ENCODE data around the gene NTMT1.
A peak's percentile ranks its signal among the peaks of the same experiment; 100 is the strongest.

Gene NTMT1

DNA sequence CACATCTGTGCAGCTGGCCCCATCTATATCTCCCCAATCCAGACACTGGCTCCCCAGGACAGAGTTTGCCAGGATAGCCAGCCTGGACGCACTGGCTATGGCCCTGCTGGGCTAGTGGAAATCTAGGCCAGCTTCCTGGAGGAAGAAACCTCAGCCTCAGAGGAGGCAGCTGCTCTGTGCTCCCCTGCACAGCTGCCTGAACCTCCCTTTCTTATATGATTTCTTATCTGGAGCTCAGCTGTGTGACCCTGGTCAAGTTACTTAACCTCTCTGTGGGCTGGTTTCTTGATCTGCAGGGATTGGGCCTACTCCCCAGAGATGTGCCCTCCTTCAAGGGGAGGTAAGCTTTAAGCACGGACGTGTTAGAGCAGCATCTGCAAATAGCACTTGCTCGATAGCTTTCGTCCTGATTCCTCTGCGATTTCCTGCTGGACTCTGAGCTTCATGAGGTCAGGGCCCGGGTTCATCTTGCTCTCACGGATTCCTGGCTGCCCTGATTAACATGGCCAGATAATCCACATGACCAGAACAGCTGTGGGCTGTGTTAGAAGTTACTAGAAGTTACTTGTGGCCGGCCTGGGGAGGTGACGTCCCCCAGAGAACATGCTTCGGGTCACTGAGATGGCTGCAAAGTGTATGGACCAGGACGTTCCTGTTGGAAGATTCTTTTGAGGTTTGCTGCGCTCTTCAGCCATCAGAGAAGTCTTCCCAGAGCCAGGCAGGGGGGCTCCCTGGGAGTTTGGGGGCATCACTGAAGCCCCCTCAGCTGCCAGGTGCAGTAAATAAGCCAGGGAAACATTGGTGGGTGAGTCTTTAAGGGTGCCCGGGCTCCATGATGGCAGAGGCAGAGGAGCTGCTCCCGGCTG is 19.6 kb upstream of the NTMT1 start:
- Histone ChIP-seq H3K79me2 (ENCODE audit: insufficient read depth, low read depth) (no peaks in the 10 kb centered on the region), H3K4me2 (no peak overlapping the region), H3K36me3 (ENCODE audit: insufficient read depth) (no peaks in the 10 kb centered on the region), H3K9ac (no peak overlapping the region), H3K27ac (no peak overlapping the region), H2AFZ (ENCODE audit: low read depth) (no peak overlapping the region), H3K27me3 (ENCODE audit: insufficient read depth, low read depth) (no peaks in the 10 kb centered on the region), H4K20me1 (ENCODE audit: insufficient read depth) (no peaks in the 10 kb centered on the region), H3K4me1 (ENCODE audit: low read depth, poor library complexity, severe bottlenecking) (peaks cover 36% of the 10 kb centered on the region), H3K4me3 (IDR thresholded peaks at IDR 0.05; ENCODE audit: insufficient read depth, low read depth, low read length) (no peak overlapping the region)
- TF ChIP-seq, protein P1, sequence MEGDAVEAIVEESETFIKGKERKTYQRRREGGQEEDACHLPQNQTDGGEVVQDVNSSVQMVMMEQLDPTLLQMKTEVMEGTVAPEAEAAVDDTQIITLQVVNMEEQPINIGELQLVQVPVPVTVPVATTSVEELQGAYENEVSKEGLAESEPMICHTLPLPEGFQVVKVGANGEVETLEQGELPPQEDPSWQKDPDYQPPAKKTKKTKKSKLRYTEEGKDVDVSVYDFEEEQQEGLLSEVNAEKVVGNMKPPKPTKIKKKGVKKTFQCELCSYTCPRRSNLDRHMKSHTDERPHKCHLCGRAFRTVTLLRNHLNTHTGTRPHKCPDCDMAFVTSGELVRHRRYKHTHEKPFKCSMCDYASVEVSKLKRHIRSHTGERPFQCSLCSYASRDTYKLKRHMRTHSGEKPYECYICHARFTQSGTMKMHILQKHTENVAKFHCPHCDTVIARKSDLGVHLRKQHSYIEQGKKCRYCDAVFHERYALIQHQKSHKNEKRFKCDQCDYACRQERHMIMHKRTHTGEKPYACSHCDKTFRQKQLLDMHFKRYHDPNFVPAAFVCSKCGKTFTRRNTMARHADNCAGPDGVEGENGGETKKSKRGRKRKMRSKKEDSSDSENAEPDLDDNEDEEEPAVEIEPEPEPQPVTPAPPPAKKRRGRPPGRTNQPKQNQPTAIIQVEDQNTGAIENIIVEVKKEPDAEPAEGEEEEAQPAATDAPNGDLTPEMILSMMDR (conservative IDR thresholded peaks at IDR 0.05; ENCODE audit: low read depth, low read length) = no peak

DNA sequence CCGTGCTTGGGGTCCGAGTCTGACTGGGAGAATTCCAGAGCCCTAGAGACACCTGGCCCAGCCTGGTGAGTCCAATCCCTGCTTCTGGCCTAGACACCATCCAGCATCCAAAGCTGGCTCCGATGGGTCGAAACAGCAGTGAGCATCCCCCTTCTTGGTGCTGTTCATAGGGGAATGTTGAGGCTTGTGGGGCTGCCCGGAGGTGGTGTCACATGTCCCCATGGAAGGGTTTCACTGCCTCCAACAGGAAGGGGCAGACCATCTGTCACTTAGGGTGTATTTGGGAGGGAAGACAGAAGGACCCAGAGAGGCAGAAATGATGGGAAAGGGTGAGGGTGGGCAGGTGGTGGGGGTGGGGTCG is 19.0 kb upstream of the NTMT1 start:
- Histone ChIP-seq H3K4me3 (IDR thresholded peaks at IDR 0.05; ENCODE audit: insufficient read depth, low read depth, low read length) (no peak overlapping the region), H3K27ac (no peak overlapping the region), H3K4me1 (ENCODE audit: low read depth, poor library complexity, severe bottlenecking) (peaks cover 41% of the 10 kb centered on the region), H3K27me3 (ENCODE audit: insufficient read depth, low read depth) (no peaks in the 10 kb centered on the region), H3K4me2 (0 out of 2 replicates have a peak overlapping the region, but pooled peaks have one; percentile 21), H2AFZ (ENCODE audit: low read depth) (no peak overlapping the region), H3K79me2 (ENCODE audit: insufficient read depth, low read depth) (no peaks in the 10 kb centered on the region), H3K9ac (no peak overlapping the region), H3K36me3 (ENCODE audit: insufficient read depth) (no peaks in the 10 kb centered on the region), H4K20me1 (ENCODE audit: insufficient read depth) (no peaks in the 10 kb centered on the region)
- TF ChIP-seq, protein P1 (conservative IDR thresholded peaks at IDR 0.05; ENCODE audit: low read depth, low read length) = no peak

GRCh38 chr9:129608561-129609481 is 17.1 kb upstream of the NTMT1 start:
- no peaks in the 10 kb centered on the region for H3K36me3 ChIP-seq (ENCODE audit: insufficient read depth)
- H4K20me1 ChIP-seq (ENCODE audit: insufficient read depth) = no peaks in the 10 kb centered on the region
- peaks cover 37% of the 10 kb centered on the region for H3K4me1 ChIP-seq (ENCODE audit: low read depth, poor library complexity, severe bottlenecking)
- H2AFZ ChIP-seq (ENCODE audit: low read depth) = no peak overlapping the region
- no peaks in the 10 kb centered on the region for H3K27me3 ChIP-seq (ENCODE audit: insufficient read depth, low read depth)
- no peak overlapping the region for H3K4me3 ChIP-seq (IDR thresholded peaks at IDR 0.05; ENCODE audit: insufficient read depth, low read depth, low read length)
- H3K4me2 ChIP-seq = no peak overlapping the region
- no peak overlapping the region for H3K9ac ChIP-seq
- no peaks in the 10 kb centered on the region for H3K79me2 ChIP-seq (ENCODE audit: insufficient read depth, low read depth)
- TF ChIP-seq, protein P1 (conservative IDR thresholded peaks at IDR 0.05; ENCODE audit: low read depth, low read length) = no peak
- no peak overlapping the region for H3K27ac ChIP-seq

- Histone ChIP-seq H3K9ac (no peak overlapping the region; the same call in 1 of the 2 replicates), H3K79me2 (ENCODE audit: insufficient read depth, low read depth) (no peaks in the 10 kb centered on the region), H3K36me3 (ENCODE audit: insufficient read depth) (no peaks in the 10 kb centered on the region), H3K27ac (0 out of 2 replicates have a peak overlapping the region, but pooled peaks have one; percentile 8), H3K4me3 (IDR thresholded peaks at IDR 0.05; ENCODE audit: insufficient read depth, low read depth, low read length) (no peak overlapping the region), H2AFZ (ENCODE audit: low read depth) (peak overlapping the region; percentile 44; the same call in 1 of the 2 replicates), H3K27me3 (ENCODE audit: insufficient read depth, low read depth) (no peaks in the 10 kb centered on the region), H3K4me2 (peak overlapping the region; percentile 43), H3K4me1 (ENCODE audit: low read depth, poor library complexity, severe bottlenecking) (peaks cover 31% of the 10 kb centered on the region), H4K20me1 (ENCODE audit: insufficient read depth) (no peaks in the 10 kb centered on the region)
- TF ChIP-seq, protein P1 (conservative IDR thresholded peaks at IDR 0.05; ENCODE audit: low read depth, low read length) = no peak
Measured at GRCh38 chr9:129609486-129610212, 16.3 kb upstream of the NTMT1 start.
